Transverse colon (tissue), 4 donors: ENCODE measurements around the gene EIF2S3B.

Source experiments
- CTCF ChIP-seq, 5 experiments: fragments of 200-600 bp in 3 of 5; fragments of 450-650 bp in 2 of 5; sonication (generic) in 3 of 5; IDR thresholded peaks; 1 replicate in 2 of 5; 2 replicates in 3 of 5; pipeline ENCODE4 v1.5.1; 2016 to 2017; ENCODE audit warnings: antibody characterized with exemption in 5 of 5, inconsistent platforms in 3 of 5, mild to moderate bottlenecking in 2 of 5, moderate library complexity in 1 of 5
- POLR2AphosphoS5 ChIP-seq, 3 donors: sonication (generic); formaldehyde crosslinking; IDR thresholded peaks; one replicate each; pipeline ENCODE4 v1.6.1; 2016; ENCODE audit warnings: antibody characterized with exemption in 3 of 3

DNA sequence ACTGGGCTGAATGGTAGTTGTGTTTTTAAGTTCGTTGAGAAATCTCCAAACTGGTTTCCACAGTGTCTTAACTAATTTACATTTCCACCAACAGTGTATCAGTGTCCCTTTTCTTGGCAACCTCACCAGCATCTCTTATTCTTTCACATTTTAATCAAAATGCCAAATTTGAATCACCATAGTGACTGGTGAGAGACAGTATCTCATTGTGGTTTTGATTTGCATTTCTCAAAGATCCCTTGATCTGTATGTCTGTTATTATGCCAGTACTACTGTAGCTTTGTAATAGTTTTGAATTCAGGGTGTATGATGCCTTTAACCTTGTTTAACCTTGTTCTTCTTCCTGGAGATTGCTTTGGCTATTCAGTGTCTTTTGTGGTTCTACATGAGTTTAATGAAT is 2.2 kb upstream of the EIF2S3B start:
- no peak for TF ChIP-seq POLR2AphosphoS5 (IDR thresholded peaks at IDR 0.05)
- no peak for TF ChIP-seq CTCF (IDR thresholded peaks at IDR 0.05)
